D721Med (cell line): ENCODE measurements around the gene PTOV1.
A peak's percentile ranks its signal among the peaks of the same experiment; 100 is the strongest.

Source experiments
- DNase-seq: peaks from one replicate; pipeline ENCODE4 v3.0.0; 2011; ENCODE audit warnings: low spot score; ENCODE audit not compliant: insufficient read length
- FAIRE-seq: peaks from 2 replicates; lab custom pipeline; 2011; peaks lifted over from hg19 to GRCh38; lab: Jason Lieb, UNC
- CTCF ChIP-seq: IDR thresholded peaks from 2 replicates; pipeline ENCODE4 v1.5.1; 2012; ENCODE audit warnings: mild to moderate bottlenecking, control low read depth; ENCODE audit not compliant: insufficient read depth; ENCODE audit errors: missing control alignments

PTOV1 gene

GRCh38 chr19:49860336-49861102, 9.6 kb downstream of the PTOV1 start:
- FAIRE-seq (no peak), DNase-seq (no peak)
- no peak for TF ChIP-seq CTCF

- TF ChIP-seq CTCF: no peak
- DNase-seq (no peak), FAIRE-seq (no peak)
These were observed 10.1 kb downstream of the PTOV1 start for GRCh38 chr19:49861107-49861506.

- DNase-seq: no peak
- no peak for FAIRE-seq
- TF ChIP-seq CTCF: no peak
These were observed 10.8 kb downstream of the PTOV1 start for GRCh38 chr19:49861541-49862378.

- TF ChIP-seq CTCF: peak; percentile 17
- DNase-seq: no peak
- FAIRE-seq: no peak
These were observed 11.7 kb downstream of the PTOV1 start for GRCh38 chr19:49862391-49863253.

GRCh38 chr19:49863254-49863934, 12.4 kb downstream of the PTOV1 start:
- no peak for TF ChIP-seq CTCF
- FAIRE-seq (no peak), DNase-seq (no peak)

GRCh38 chr19:49863935-49864320, 13.0 kb downstream of the PTOV1 start:
- TF ChIP-seq CTCF: no peak
- DNase-seq (no peak), FAIRE-seq (no peak)
